ENCODE data around the gene CH25H. TPM values are rescaled to one million over a fixed set of nuclear protein-coding genes. Genes with fewer than 3 reads are reported as not detected.

CH25H gene
- polyA plus RNA-seq, 3 donors = 0.09 to 1.2 TPM; not detected in 1

- no peaks in the 10 kb centered on the region for H3K79me2 ChIP-seq (ENCODE audit: insufficient read depth, low read length)
- no peak overlapping the region for H2AFZ ChIP-seq (ENCODE audit: insufficient read depth, low read depth, low read length, poor library complexity, severe bottlenecking)
- peaks cover 21 to 24% of the 10 kb centered on the region in 2 donors for H3K36me3 ChIP-seq (replicated peaks in 1 of 2; ENCODE audit: control insufficient read depth in 1 of 2, insufficient read depth in 2 of 2, low read length in 2 of 2)
- no peak overlapping the region for H3K27ac Mint-ChIP-seq
- peaks cover 0 to 9% of the 10 kb centered on the region in 2 donors for H3K9me3 ChIP-seq (replicated peaks in 1 of 2; ENCODE audit: control insufficient read depth in 1 of 2, insufficient read depth in 1 of 2, low read length in 2 of 2)
- intact Hi-C loops (cut with micrococcal nuclease) = loop anchor here in 1 of 2 donors (10.0 kb wide), 1 partner anchor 356 kb away; the partner anchor contains the start of gene ANKRD22
- peaks cover 19 to 46% (median 24%) of the 10 kb centered on the region in 3 donors for H3K27me3 Mint-ChIP-seq (ENCODE audit: low read depth in 3 of 3)
- peaks cover 21 to 26% of the 10 kb centered on the region in 2 donors for H3K36me3 Mint-ChIP-seq
- no peak for TF ChIP-seq CTCF (IDR thresholded peaks at IDR 0.05)
- peaks cover 22% of the 10 kb centered on the region for H3K4me1 Mint-ChIP-seq
- H4K20me1 ChIP-seq (ENCODE audit: insufficient read depth, low read length) = no peaks in the 10 kb centered on the region
- no peak overlapping the region for H3K4me3 ChIP-seq (replicated peaks in 1 of 3; ENCODE audit: low read depth in 2 of 3, low read length in 3 of 3)
- H3K4me3 Mint-ChIP-seq = peak overlapping the region in 1 of 2 donors; percentile 17
- peaks cover 0 to 14% (median 3%) of the 10 kb centered on the region in 7 donors for H3K9me3 Mint-ChIP-seq
- peaks cover 41 to 59% of the 10 kb centered on the region in 2 donors for H3K27me3 ChIP-seq (ENCODE audit: control insufficient read depth in 2 of 2, insufficient read depth in 2 of 2, low read length in 2 of 2)
- DNase-seq = no peak
- peaks cover 24% of the 10 kb centered on the region in 2 donors for H3K4me1 ChIP-seq (ENCODE audit: control insufficient read depth in 1 of 2, insufficient read depth in 2 of 2, low read length in 2 of 2)
- no CpG with 5 or more reads among the region's 3 CpGs for WGBS (ENCODE audit: insufficient coverage)
- H3K27ac ChIP-seq (ENCODE audit: low read depth in 1 of 2, low read length in 2 of 2) = no peak overlapping the region
- no peak overlapping the region for H3K4me2 ChIP-seq (replicated peaks; ENCODE audit: extremely low read depth, low read length, poor library complexity, severe bottlenecking)
- H3K9ac ChIP-seq (ENCODE audit: insufficient read depth, low read length, poor library complexity, severe bottlenecking) = no peak overlapping the region
These were observed 3.8 kb upstream of the CH25H start for GRCh38 chr10:89210794-89211425.

- H3K4me1 Mint-ChIP-seq = peaks cover 24% of the 10 kb centered on the region
- intact Hi-C loops (cut with micrococcal nuclease) = loop anchor here in 1 of 2 donors (10.0 kb wide), 1 partner anchor 355 kb away; the partner anchor contains the start of gene ANKRD22
- peaks cover 9 to 13% of the 10 kb centered on the region in 2 donors for H3K36me3 ChIP-seq (replicated peaks in 1 of 2; ENCODE audit: control insufficient read depth in 1 of 2, insufficient read depth in 2 of 2, low read length in 2 of 2)
- peaks cover 0 to 14% (median 5%) of the 10 kb centered on the region in 7 donors for H3K9me3 Mint-ChIP-seq
- 88% methylated on average over 4 of the region's 5 CpGs for WGBS (ENCODE audit: insufficient coverage)
- H3K27me3 ChIP-seq (ENCODE audit: control insufficient read depth in 2 of 2, insufficient read depth in 2 of 2, low read length in 2 of 2) = peaks cover 53 to 71% of the 10 kb centered on the region in 2 donors
- H4K20me1 ChIP-seq (ENCODE audit: insufficient read depth, low read length) = no peaks in the 10 kb centered on the region
- no peak overlapping the region for H3K27ac Mint-ChIP-seq
- H3K79me2 ChIP-seq (ENCODE audit: insufficient read depth, low read length) = no peaks in the 10 kb centered on the region
- H3K36me3 Mint-ChIP-seq = peaks cover 14 to 15% of the 10 kb centered on the region in 2 donors
- no peak overlapping the region for H3K4me3 ChIP-seq (replicated peaks in 1 of 3; ENCODE audit: low read depth in 2 of 3, low read length in 3 of 3)
- peaks cover 19 to 46% (median 24%) of the 10 kb centered on the region in 3 donors for H3K27me3 Mint-ChIP-seq (ENCODE audit: low read depth in 3 of 3)
- peaks cover 24% of the 10 kb centered on the region in 2 donors for H3K4me1 ChIP-seq (ENCODE audit: control insufficient read depth in 1 of 2, insufficient read depth in 2 of 2, low read length in 2 of 2)
- no peak for DNase-seq
- H2AFZ ChIP-seq (ENCODE audit: insufficient read depth, low read depth, low read length, poor library complexity, severe bottlenecking) = no peak overlapping the region
- no peak overlapping the region for H3K27ac ChIP-seq (ENCODE audit: low read depth in 1 of 2, low read length in 2 of 2)
- peak overlapping the region in 1 of 2 donors; percentile 27 for H3K4me3 Mint-ChIP-seq
- H3K9ac ChIP-seq (ENCODE audit: insufficient read depth, low read length, poor library complexity, severe bottlenecking) = no peak overlapping the region
- TF ChIP-seq CTCF (IDR thresholded peaks at IDR 0.05) = no peak
- H3K4me2 ChIP-seq (replicated peaks; ENCODE audit: extremely low read depth, low read length, poor library complexity, severe bottlenecking) = no peak overlapping the region
- peaks cover 0 to 9% of the 10 kb centered on the region in 2 donors for H3K9me3 ChIP-seq (replicated peaks in 1 of 2; ENCODE audit: control insufficient read depth in 1 of 2, insufficient read depth in 1 of 2, low read length in 2 of 2)
These were observed 2.6 kb upstream of the CH25H start for GRCh38 chr10:89209718-89210117.
